ENCODE data around the gene GBP1. TPM values are rescaled to one million over a fixed set of nuclear protein-coding genes. Genes with fewer than 3 reads are reported as not detected.
"Not testable (repeated sequence)": the region's sequence is repeated elsewhere in the genome, so short reads cannot be mapped to it uniquely, and the experiment has no call there.

Gene GBP1
- total RNA-seq, 1 donor from 2014 or later = 17.4 TPM

DNA sequence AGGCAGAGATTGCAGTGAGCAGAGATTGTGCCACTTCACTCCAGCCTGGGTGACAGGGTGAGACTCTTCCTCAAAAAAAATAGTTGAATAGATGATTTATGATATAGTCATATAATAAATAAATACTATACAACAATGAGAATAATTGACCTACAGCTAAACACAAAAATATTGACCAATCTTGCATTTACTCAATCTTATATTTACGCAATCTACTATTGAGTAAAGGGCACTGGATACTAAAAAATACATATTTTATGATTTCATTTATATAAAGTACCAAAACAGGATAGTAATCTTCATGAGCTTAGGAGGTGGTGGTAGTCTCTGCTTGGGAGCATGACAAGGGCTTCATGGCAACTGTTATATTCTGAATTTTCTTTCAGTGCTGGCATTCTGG lies 23.3 kb downstream of the GBP1 start:
- no peaks in the 10 kb centered on the region for H3K27me3 ChIP-seq
- H3K36me3 ChIP-seq = no peaks in the 10 kb centered on the region
- no peaks in the 10 kb centered on the region for H3K9me3 ChIP-seq
- H3K4me3 ChIP-seq = no peak overlapping the region
- no peak overlapping the region for H3K27ac ChIP-seq
- intact Hi-C loops (cut with DNase I) = no loop called here
- no peak for DNase-seq (ENCODE audit: extremely low spot score in 2 of 2)
- H3K4me1 ChIP-seq = no peaks in the 10 kb centered on the region
- no peak for TF ChIP-seq POLR2A (IDR thresholded peaks at IDR 0.05)
- no peak for TF ChIP-seq POLR2AphosphoS5 (IDR thresholded peaks at IDR 0.05; ENCODE audit: insufficient read depth in 1 of 2, low read depth in 1 of 2)
- TF ChIP-seq, protein P1, sequence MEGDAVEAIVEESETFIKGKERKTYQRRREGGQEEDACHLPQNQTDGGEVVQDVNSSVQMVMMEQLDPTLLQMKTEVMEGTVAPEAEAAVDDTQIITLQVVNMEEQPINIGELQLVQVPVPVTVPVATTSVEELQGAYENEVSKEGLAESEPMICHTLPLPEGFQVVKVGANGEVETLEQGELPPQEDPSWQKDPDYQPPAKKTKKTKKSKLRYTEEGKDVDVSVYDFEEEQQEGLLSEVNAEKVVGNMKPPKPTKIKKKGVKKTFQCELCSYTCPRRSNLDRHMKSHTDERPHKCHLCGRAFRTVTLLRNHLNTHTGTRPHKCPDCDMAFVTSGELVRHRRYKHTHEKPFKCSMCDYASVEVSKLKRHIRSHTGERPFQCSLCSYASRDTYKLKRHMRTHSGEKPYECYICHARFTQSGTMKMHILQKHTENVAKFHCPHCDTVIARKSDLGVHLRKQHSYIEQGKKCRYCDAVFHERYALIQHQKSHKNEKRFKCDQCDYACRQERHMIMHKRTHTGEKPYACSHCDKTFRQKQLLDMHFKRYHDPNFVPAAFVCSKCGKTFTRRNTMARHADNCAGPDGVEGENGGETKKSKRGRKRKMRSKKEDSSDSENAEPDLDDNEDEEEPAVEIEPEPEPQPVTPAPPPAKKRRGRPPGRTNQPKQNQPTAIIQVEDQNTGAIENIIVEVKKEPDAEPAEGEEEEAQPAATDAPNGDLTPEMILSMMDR (IDR thresholded peaks at IDR 0.05) = no peak

- Histone ChIP-seq H3K36me3 (no peaks in the 10 kb centered on the region), H3K4me1 (no peaks in the 10 kb centered on the region), H3K4me3 (no peak overlapping the region), H3K9me3 (no peaks in the 10 kb centered on the region), H3K27me3 (no peaks in the 10 kb centered on the region), H3K27ac (no peak overlapping the region)
- DNase-seq (ENCODE audit: extremely low spot score in 2 of 2) = no peak
- intact Hi-C loops (cut with DNase I) = no loop called here
- TF ChIP-seq, protein P1 (IDR thresholded peaks at IDR 0.05) = no peak
- no peak for TF ChIP-seq POLR2AphosphoS5 (IDR thresholded peaks at IDR 0.05; ENCODE audit: insufficient read depth in 1 of 2, low read depth in 1 of 2)
- TF ChIP-seq POLR2A (IDR thresholded peaks at IDR 0.05) = no peak
Observed at GRCh38 chr1:89041119-89041641, 23.8 kb downstream of the GBP1 start.

GRCh38 chr1:89040315-89040626 lies 24.7 kb downstream of the GBP1 start:
- no peaks in the 10 kb centered on the region for H3K27me3 ChIP-seq
- DNase-seq (ENCODE audit: extremely low spot score in 2 of 2) = no peak
- no peak overlapping the region for H3K27ac ChIP-seq
- H3K36me3 ChIP-seq = no peaks in the 10 kb centered on the region
- no peaks in the 10 kb centered on the region for H3K4me1 ChIP-seq
- intact Hi-C loops (cut with DNase I) = no loop called here
- no peaks in the 10 kb centered on the region for H3K9me3 ChIP-seq
- no peak overlapping the region for H3K4me3 ChIP-seq
- no peak for TF ChIP-seq POLR2A (IDR thresholded peaks at IDR 0.05)
- TF ChIP-seq POLR2AphosphoS5 (IDR thresholded peaks at IDR 0.05; ENCODE audit: insufficient read depth in 1 of 2, low read depth in 1 of 2) = no peak
- TF ChIP-seq, protein P1 (IDR thresholded peaks at IDR 0.05) = no peak

- no peak for DNase-seq (ENCODE audit: extremely low spot score in 2 of 2)
- Histone ChIP-seq H3K27me3 (no peaks in the 10 kb centered on the region), H3K36me3 (no peaks in the 10 kb centered on the region), H3K27ac (no peak overlapping the region), H3K9me3 (no peaks in the 10 kb centered on the region), H3K4me3 (no peak overlapping the region), H3K4me1 (no peaks in the 10 kb centered on the region)
- no peak for TF ChIP-seq POLR2A (IDR thresholded peaks at IDR 0.05)
- no peak for TF ChIP-seq POLR2AphosphoS5 (IDR thresholded peaks at IDR 0.05; ENCODE audit: insufficient read depth in 1 of 2, low read depth in 1 of 2)
- TF ChIP-seq, protein P1 (IDR thresholded peaks at IDR 0.05) = no peak
- intact Hi-C loops (cut with DNase I) = no loop called here
Observed at GRCh38 chr1:89037186-89037585, 27.8 kb downstream of the GBP1 start.

- H3K4me1 ChIP-seq = no peaks in the 10 kb centered on the region
- intact Hi-C loops (cut with DNase I) = no loop called here
- no peak overlapping the region for H3K27ac ChIP-seq
- TF ChIP-seq POLR2AphosphoS5 (IDR thresholded peaks at IDR 0.05; ENCODE audit: insufficient read depth in 1 of 2, low read depth in 1 of 2) = no peak
- TF ChIP-seq, protein P1 (IDR thresholded peaks at IDR 0.05) = no peak
- TF ChIP-seq POLR2A (IDR thresholded peaks at IDR 0.05) = no peak
- no peak for DNase-seq (ENCODE audit: extremely low spot score in 2 of 2)
- H3K27me3 ChIP-seq = no peaks in the 10 kb centered on the region
- no peaks in the 10 kb centered on the region for H3K9me3 ChIP-seq
- no peak overlapping the region for H3K4me3 ChIP-seq
- no peaks in the 10 kb centered on the region for H3K36me3 ChIP-seq
Observed at GRCh38 chr1:89035080-89035479, 29.9 kb downstream of the GBP1 start.

GRCh38 chr1:89034004-89034403 lies 31.0 kb downstream of the GBP1 start:
- DNase-seq (ENCODE audit: extremely low spot score in 2 of 2); H3K36me3 ChIP-seq; intact Hi-C loops (cut with DNase I); H3K4me3 ChIP-seq; H3K27ac ChIP-seq; H3K27me3 ChIP-seq; H3K9me3 ChIP-seq; H3K4me1 ChIP-seq: not testable (repeated sequence)

DNA sequence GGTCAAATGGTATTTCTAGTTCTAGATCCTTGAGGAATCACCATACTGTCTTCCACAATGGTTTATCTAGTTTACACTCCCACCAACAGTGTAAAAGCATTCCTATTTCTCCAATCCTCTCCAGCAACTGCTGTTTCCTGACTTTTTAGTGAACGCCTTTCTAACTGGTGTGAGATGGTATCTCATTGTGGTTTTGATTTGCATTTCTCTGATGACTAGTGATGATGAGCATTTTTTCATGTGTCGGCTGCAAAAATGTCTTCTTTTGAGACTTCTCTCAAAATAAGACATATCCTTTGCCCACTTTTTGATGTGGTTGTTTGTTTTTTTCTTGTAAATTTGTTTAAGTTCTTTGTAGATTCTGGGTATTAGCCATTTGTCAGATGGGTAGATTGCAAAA lies 36.0 kb downstream of the GBP1 start:
- H3K4me1 ChIP-seq; H3K4me3 ChIP-seq; DNase-seq (ENCODE audit: extremely low spot score in 2 of 2); H3K27ac ChIP-seq; H3K27me3 ChIP-seq; H3K36me3 ChIP-seq; intact Hi-C loops (cut with DNase I); H3K9me3 ChIP-seq: not testable (repeated sequence)
